Measurements from ENCODE around the gene ZNF732.

DNA sequence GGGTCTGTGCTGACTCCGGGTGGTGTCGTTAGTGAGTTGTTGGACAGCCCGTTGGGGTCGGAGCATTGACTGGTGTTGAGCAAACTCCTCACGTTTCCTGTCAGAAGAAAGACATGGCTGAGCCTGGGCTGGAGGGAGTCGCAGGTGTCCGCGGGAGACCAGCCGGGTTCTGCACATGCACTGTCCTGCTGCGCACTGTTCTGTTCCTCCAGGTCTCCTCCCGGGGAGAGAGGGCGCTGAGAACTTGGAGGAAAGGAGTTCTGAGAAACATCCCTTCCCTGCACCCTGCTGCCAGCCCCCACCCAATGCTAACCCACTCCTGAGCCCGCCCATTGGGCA, 33.5 kb upstream of the ZNF732 start:
- TF ChIP-seq, protein P1, sequence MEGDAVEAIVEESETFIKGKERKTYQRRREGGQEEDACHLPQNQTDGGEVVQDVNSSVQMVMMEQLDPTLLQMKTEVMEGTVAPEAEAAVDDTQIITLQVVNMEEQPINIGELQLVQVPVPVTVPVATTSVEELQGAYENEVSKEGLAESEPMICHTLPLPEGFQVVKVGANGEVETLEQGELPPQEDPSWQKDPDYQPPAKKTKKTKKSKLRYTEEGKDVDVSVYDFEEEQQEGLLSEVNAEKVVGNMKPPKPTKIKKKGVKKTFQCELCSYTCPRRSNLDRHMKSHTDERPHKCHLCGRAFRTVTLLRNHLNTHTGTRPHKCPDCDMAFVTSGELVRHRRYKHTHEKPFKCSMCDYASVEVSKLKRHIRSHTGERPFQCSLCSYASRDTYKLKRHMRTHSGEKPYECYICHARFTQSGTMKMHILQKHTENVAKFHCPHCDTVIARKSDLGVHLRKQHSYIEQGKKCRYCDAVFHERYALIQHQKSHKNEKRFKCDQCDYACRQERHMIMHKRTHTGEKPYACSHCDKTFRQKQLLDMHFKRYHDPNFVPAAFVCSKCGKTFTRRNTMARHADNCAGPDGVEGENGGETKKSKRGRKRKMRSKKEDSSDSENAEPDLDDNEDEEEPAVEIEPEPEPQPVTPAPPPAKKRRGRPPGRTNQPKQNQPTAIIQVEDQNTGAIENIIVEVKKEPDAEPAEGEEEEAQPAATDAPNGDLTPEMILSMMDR (IDR thresholded peaks at IDR 0.05; ENCODE audit: low read depth, low read length, missing input control): no peak
- TF ChIP-seq YY1 (IDR thresholded peaks at IDR 0.05): no peak
- TF ChIP-seq RXRA (IDR thresholded peaks at IDR 0.05): no peak
- TF ChIP-seq, protein P2, sequence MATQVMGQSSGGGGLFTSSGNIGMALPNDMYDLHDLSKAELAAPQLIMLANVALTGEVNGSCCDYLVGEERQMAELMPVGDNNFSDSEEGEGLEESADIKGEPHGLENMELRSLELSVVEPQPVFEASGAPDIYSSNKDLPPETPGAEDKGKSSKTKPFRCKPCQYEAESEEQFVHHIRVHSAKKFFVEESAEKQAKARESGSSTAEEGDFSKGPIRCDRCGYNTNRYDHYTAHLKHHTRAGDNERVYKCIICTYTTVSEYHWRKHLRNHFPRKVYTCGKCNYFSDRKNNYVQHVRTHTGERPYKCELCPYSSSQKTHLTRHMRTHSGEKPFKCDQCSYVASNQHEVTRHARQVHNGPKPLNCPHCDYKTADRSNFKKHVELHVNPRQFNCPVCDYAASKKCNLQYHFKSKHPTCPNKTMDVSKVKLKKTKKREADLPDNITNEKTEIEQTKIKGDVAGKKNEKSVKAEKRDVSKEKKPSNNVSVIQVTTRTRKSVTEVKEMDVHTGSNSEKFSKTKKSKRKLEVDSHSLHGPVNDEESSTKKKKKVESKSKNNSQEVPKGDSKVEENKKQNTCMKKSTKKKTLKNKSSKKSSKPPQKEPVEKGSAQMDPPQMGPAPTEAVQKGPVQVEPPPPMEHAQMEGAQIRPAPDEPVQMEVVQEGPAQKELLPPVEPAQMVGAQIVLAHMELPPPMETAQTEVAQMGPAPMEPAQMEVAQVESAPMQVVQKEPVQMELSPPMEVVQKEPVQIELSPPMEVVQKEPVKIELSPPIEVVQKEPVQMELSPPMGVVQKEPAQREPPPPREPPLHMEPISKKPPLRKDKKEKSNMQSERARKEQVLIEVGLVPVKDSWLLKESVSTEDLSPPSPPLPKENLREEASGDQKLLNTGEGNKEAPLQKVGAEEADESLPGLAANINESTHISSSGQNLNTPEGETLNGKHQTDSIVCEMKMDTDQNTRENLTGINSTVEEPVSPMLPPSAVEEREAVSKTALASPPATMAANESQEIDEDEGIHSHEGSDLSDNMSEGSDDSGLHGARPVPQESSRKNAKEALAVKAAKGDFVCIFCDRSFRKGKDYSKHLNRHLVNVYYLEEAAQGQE (IDR thresholded peaks at IDR 0.05): no peak

Measured in liver (tissue), 3 donors.